Breast epithelium (tissue), 4 donors: ENCODE results near the gene PCDHGB4. TPM values are rescaled to one million over a fixed set of nuclear protein-coding genes. Genes with fewer than 3 reads are reported as not detected.
"Not testable (repeated sequence)": the region's sequence is repeated elsewhere in the genome, so short reads cannot be mapped to it uniquely, and the experiment has no call there.

ENCODE experiments used
- DNase-seq, 2 donors: peaks; one replicate each; pipeline ENCODE4 v3.0.0-alpha.2; 2019; ENCODE audit warnings: low spot score in 2 of 2
- H3K27ac ChIP-seq, 2 donors: fragments of 200-600 bp; sonication (generic) in 1 of 2; one replicate each; pipeline ENCODE4 v1.5.1; 2016 to 2019; ENCODE audit warnings: mild to moderate bottlenecking in 1 of 2
- H3K27me3 ChIP-seq, 2 donors: fragments of 200-600 bp; sonication (generic) in 1 of 2; one replicate each; pipeline versions ENCODE4 v1.5.1 to v1.6.0; 2017 to 2019; ENCODE audit warnings: control low read depth in 1 of 2, mild to moderate bottlenecking in 1 of 2
- H3K36me3 ChIP-seq: fragments of 200-600 bp; one replicate; pipeline ENCODE4 v1.5.1; 2019
- H3K4me1 ChIP-seq, 2 donors: fragments of 200-600 bp; sonication (generic); one replicate each; pipeline ENCODE4 v1.5.1; 2016 to 2019; ENCODE audit warnings: control low read depth in 1 of 2
- H3K4me3 ChIP-seq, 3 donors: fragments of 200-600 bp; sonication (generic); 1 replicate in 2 of 3; 2 replicates in 1 of 3; pipeline ENCODE4 v1.5.1; 2016 to 2019; ENCODE audit warnings: mild to moderate bottlenecking in 3 of 3, moderate library complexity in 2 of 3
- H3K9me3 ChIP-seq, 2 donors: fragments of 200-600 bp; sonication (generic) in 1 of 2; one replicate each; pipeline ENCODE4 v1.5.1; 2016 to 2019; ENCODE audit warnings: control low read depth in 1 of 2
- CTCF ChIP-seq, 3 donors: fragments of 450-650 bp; IDR thresholded peaks; one replicate each; pipeline ENCODE4 v1.5.1; 2016 to 2017; ENCODE audit warnings: antibody characterized with exemption in 3 of 3, mild to moderate bottlenecking in 3 of 3, moderate library complexity in 3 of 3
- POLR2A ChIP-seq: fragments of 450-650 bp; IDR thresholded peaks from one replicate; pipeline ENCODE4 v1.6.1; 2016; ENCODE audit warnings: antibody characterized with exemption, mild to moderate bottlenecking, moderate library complexity
- POLR2AphosphoS5 ChIP-seq, 3 donors: sonication (generic); formaldehyde crosslinking; IDR thresholded peaks; one replicate each; pipeline ENCODE4 v1.6.1; 2017; ENCODE audit warnings: antibody characterized with exemption in 3 of 3
- intact Hi-C: fragments of 100-400 bp; cut with DNase I; formaldehyde crosslinking; loops from one replicate; pipeline ENCODE4 v1.15.1; 2023; ENCODE audit warnings: low total_unique reads
- total RNA-seq, 3 donors: library from RNA; depleted of rRNA; stranded (reverse); fragments of >200 nt; gene quantifications; one replicate each; pipeline ENCODE4 v1.1.0, GENCODE V29; 2016

PCDHGB4 gene
- total RNA-seq, 3 donors from 2014 or later = 5.3 to 10.5 (median 8.9) TPM

GRCh38 chr5:141369994-141370848 is 17.3 kb upstream of the PCDHGB4 start, which contains the start of gene PCDHGB3:
Gene PCDHGB3, plus strand, starts transcription at chr5:141370242. Its CDS starts 153 bp downstream, at chr5:141370395.
- TF ChIP-seq POLR2AphosphoS5 (IDR thresholded peaks at IDR 0.05) (no peak), POLR2A (no peak), CTCF (IDR thresholded peaks at IDR 0.05) (no peak)
- H3K9me3 ChIP-seq = peaks cover 87 to 100% of the 10 kb centered on the region in 2 donors
- H3K27me3 ChIP-seq = no peaks in the 10 kb centered on the region
- H3K4me3 ChIP-seq = peak within 1 kb of the TSS; percentile 15 to 34 (median 17)
- H3K27ac ChIP-seq = no peak within 1 kb of the TSS
- no peak for DNase-seq
- H3K4me1 ChIP-seq = no peaks in the 10 kb centered on the region
- H3K36me3 ChIP-seq = no peaks in the 10 kb centered on the region
- intact Hi-C loops = no loop called here

- Histone ChIP-seq H3K9me3 (peaks cover 87 to 99% of the 10 kb centered on the region in 2 donors), H3K27me3 (no peaks in the 10 kb centered on the region), H3K36me3 (no peaks in the 10 kb centered on the region), H3K4me1 (no peaks in the 10 kb centered on the region), H3K4me3 (peak overlapping the region in 1 of 3 donors; percentile 9), H3K27ac (no peak overlapping the region)
- no peak for DNase-seq
- TF ChIP-seq CTCF (IDR thresholded peaks at IDR 0.05) (no peak), POLR2A (no peak), POLR2AphosphoS5 (IDR thresholded peaks at IDR 0.05) (no peak)
- intact Hi-C loops = no loop called here
Measured at GRCh38 chr5:141371572-141372475, 15.7 kb upstream of the PCDHGB4 start.

- no peak within 1 kb of the TSS for H3K27ac ChIP-seq
- TF ChIP-seq POLR2AphosphoS5 (IDR thresholded peaks at IDR 0.05) (no peak), POLR2A (no peak)
- no peaks in the 10 kb centered on the region for H3K27me3 ChIP-seq
- H3K4me1 ChIP-seq = no peaks in the 10 kb centered on the region
- peak within 1 kb of the TSS; percentile 19 to 55 (median 30) for H3K4me3 ChIP-seq
- no peak for DNase-seq
- intact Hi-C loops = no loop called here
- peaks cover 79 to 99% of the 10 kb centered on the region in 2 donors for H3K9me3 ChIP-seq
- H3K36me3 ChIP-seq = no peaks in the 10 kb centered on the region
Measured at GRCh38 chr5:141373673-141374317, 13.7 kb upstream of the PCDHGB4 start, which contains the start of gene PCDHGA6. Gene PCDHGA6, plus strand, starts transcription at chr5:141373891. Its CDS starts 193 bp downstream, at chr5:141374084.

- intact Hi-C loops = no loop called here
- Histone ChIP-seq H3K27me3 (no peaks in the 10 kb centered on the region), H3K27ac (no peak overlapping the region), H3K4me3 (peak overlapping the region in 1 of 3 donors; percentile 55), H3K4me1 (no peaks in the 10 kb centered on the region), H3K36me3 (no peaks in the 10 kb centered on the region), H3K9me3 (peaks cover 72 to 99% of the 10 kb centered on the region in 2 donors)
- DNase-seq = no peak
- no peak for TF ChIP-seq POLR2AphosphoS5 (IDR thresholded peaks at IDR 0.05)
- no peak for TF ChIP-seq CTCF (IDR thresholded peaks at IDR 0.05)
- no peak for TF ChIP-seq POLR2A
Measured at GRCh38 chr5:141374627-141375026, 12.9 kb upstream of the PCDHGB4 start.

- H3K4me1 ChIP-seq, DNase-seq, H3K4me3 ChIP-seq, H3K27ac ChIP-seq, H3K36me3 ChIP-seq, intact Hi-C loops, H3K27me3 ChIP-seq: not testable (repeated sequence)
- H3K9me3 ChIP-seq = peaks cover 70 to 98% of the 10 kb centered on the region in 2 donors
Measured at GRCh38 chr5:141375444-141376155, 11.9 kb upstream of the PCDHGB4 start.
